HepG2 (cell line): Measurements from ENCODE around the gene DNAJC4. TPM values are rescaled to one million over a fixed set of nuclear protein-coding genes. Genes with fewer than 3 reads are reported as not detected.

Experiments used
- CHCHD3 ChIP-seq: sonication (generic); formaldehyde crosslinking; IDR thresholded peaks from 2 replicates; pipeline ENCODE4 v1.8.0; 2022; ENCODE audit warnings: mild to moderate bottlenecking, missing genetic modification reagents, moderate library complexity
- FLYWCH1 ChIP-seq: sonication (generic); formaldehyde crosslinking; IDR thresholded peaks from 2 replicates; pipeline ENCODE4 v1.8.1; 2023; ENCODE audit warnings: mild to moderate bottlenecking, missing genetic modification reagents
- FOXP1 ChIP-seq, 2 experiments: fragments of 450-650 bp in 1 of 2; IDR thresholded peaks; 2 replicates each; pipeline ENCODE4 v1.6.1; 2017 to 2018; ENCODE audit warnings: antibody characterized with exemption in 1 of 2
- HES4 ChIP-seq: sonication (generic); formaldehyde crosslinking; IDR thresholded peaks from 2 replicates; pipeline ENCODE4 v1.9.0; 2021; ENCODE audit warnings: mild to moderate bottlenecking, missing genetic modification reagents, borderline replicate concordance
- KAT7 ChIP-seq: IDR thresholded peaks from 2 replicates; pipeline ENCODE4 v1.6.1; 2018; ENCODE audit warnings: borderline replicate concordance, missing compliant biosample characterization
- MYC ChIP-seq: sonication (generic); formaldehyde crosslinking; IDR thresholded peaks from 2 replicates; pipeline ENCODE4 v1.9.0; 2021; ENCODE audit warnings: missing genetic modification reagents, borderline replicate concordance
- NFYB ChIP-seq: sonication (generic); formaldehyde crosslinking; IDR thresholded peaks from 2 replicates; pipeline ENCODE4 v1.4.0; 2020; ENCODE audit warnings: missing genetic modification reagents
- RARA ChIP-seq: IDR thresholded peaks from 2 replicates; pipeline ENCODE4 v1.6.1; 2016; ENCODE audit warnings: missing genetic modification reagents, missing compliant biosample characterization
- RXRB ChIP-seq: IDR thresholded peaks from 2 replicates; pipeline ENCODE4 v1.6.1; 2016; ENCODE audit warnings: borderline replicate concordance, missing genetic modification reagents, missing compliant biosample characterization
- SP1 ChIP-seq, 2 experiments: fragments of 450-650 bp in 1 of 2; sonication (generic) in 1 of 2; formaldehyde crosslinking in 1 of 2; IDR thresholded peaks; 2 replicates each; pipeline versions ENCODE4 v1.4.0 to v1.6.1; 2016 to 2020; ENCODE audit warnings: missing genetic modification reagents in 1 of 2
- TBX2 ChIP-seq: sonication (generic); formaldehyde crosslinking; IDR thresholded peaks from 2 replicates; pipeline ENCODE4 v1.5.0; 2020; ENCODE audit warnings: missing genetic modification reagents, mild to moderate bottlenecking, borderline replicate concordance
- ZFP36L1 ChIP-seq: sonication (generic); formaldehyde crosslinking; IDR thresholded peaks from 2 replicates; pipeline ENCODE4 v1.8.0; 2022; ENCODE audit warnings: mild to moderate bottlenecking, missing genetic modification reagents, moderate library complexity
- ZMAT3 ChIP-seq: sonication (generic); formaldehyde crosslinking; conservative IDR thresholded peaks from 2 replicates; pipeline ENCODE4 v1.7.0; 2021; ENCODE audit warnings: missing genetic modification reagents
- ZNF205 ChIP-seq: IDR thresholded peaks from 2 replicates; pipeline ENCODE4 v1.6.1; 2018; ENCODE audit warnings: missing biosample characterization, missing genetic modification reagents
- ZNF253 ChIP-seq: sonication (generic); formaldehyde crosslinking; IDR thresholded peaks from 2 replicates; pipeline ENCODE4 v1.8.0; 2022; ENCODE audit warnings: mild to moderate bottlenecking, missing genetic modification reagents, borderline replicate concordance
- ZNF451 ChIP-seq: sonication (generic); formaldehyde crosslinking; IDR thresholded peaks from 2 replicates; pipeline ENCODE4 v1.5.0; 2020; ENCODE audit warnings: mild to moderate bottlenecking, missing genetic modification reagents
- ZNF549 ChIP-seq: sonication (generic); formaldehyde crosslinking; IDR thresholded peaks from 2 replicates; pipeline ENCODE4 v1.5.0; 2020; ENCODE audit warnings: missing genetic modification reagents
- ZNF660 ChIP-seq: sonication (generic); formaldehyde crosslinking; IDR thresholded peaks from 2 replicates; pipeline ENCODE4 v1.5.1; 2020; ENCODE audit warnings: mild to moderate bottlenecking, low read depth, missing genetic modification reagents, borderline replicate concordance
- ZNF780A ChIP-seq: sonication (generic); formaldehyde crosslinking; IDR thresholded peaks from 2 replicates; pipeline ENCODE4 v1.8.0; 2022; ENCODE audit warnings: mild to moderate bottlenecking, missing genetic modification reagents, moderate library complexity
- polyA plus RNA-seq, 8 experiments: library from polyadenylated mRNA; depleted of rRNA in 3 of 8; stranded (reverse) in 7 of 8; unstranded in 1 of 8; fragments of >200 nt; fragmentation: Illumina TruSeq in 4 of 8; extraction: Trizol in 4 of 8; gene quantifications; 2 replicates each; pipeline versions ENCODE4 v1.2.1 to v1.2.3, GENCODE V29; 2011 to 2016; ENCODE audit warnings: low read depth in 4 of 8, missing spikeins in 1 of 8, mixed read lengths in 1 of 8; ENCODE audit not compliant: insufficient read depth in 1 of 8
- total RNA-seq, 5 experiments: library from RNA; depleted of rRNA; stranded (reverse); fragments of >200 nt; fragmentation: Illumina TruSeq; extraction: Trizol; gene quantifications; 2 replicates each; pipeline ENCODE4 v1.2.3, GENCODE V29; 2016; ENCODE audit warnings: low read depth in 1 of 5
- TF ChIP-seq, protein P1 (sequence below): sonication (generic); formaldehyde crosslinking; IDR thresholded peaks from 2 replicates; pipeline ENCODE4 v1.8.0; 2023; ENCODE audit warnings: mild to moderate bottlenecking, missing genetic modification reagents
- TF ChIP-seq, protein P2 (sequence below): sonication (generic); formaldehyde crosslinking; IDR thresholded peaks from 2 replicates; pipeline ENCODE4 v1.4.0; 2020; ENCODE audit warnings: missing genetic modification reagents
- TF ChIP-seq, protein P3 (sequence below): sonication (generic); formaldehyde crosslinking; IDR thresholded peaks from 2 replicates; pipeline ENCODE4 v1.4.0; 2020; ENCODE audit warnings: missing genetic modification reagents
- TF ChIP-seq, protein P4 (sequence below): sonication (generic); formaldehyde crosslinking; IDR thresholded peaks from 2 replicates; pipeline ENCODE4 v1.4.0; 2020; ENCODE audit warnings: missing genetic modification reagents

The DNAJC4 gene
- total and polyA plus RNA-seq, 2 of the 13 experiments (the other 11 are each of a cell fraction or from before 2014, with no cell fraction given), result 10.3 to 60.8 TPM

DNA sequence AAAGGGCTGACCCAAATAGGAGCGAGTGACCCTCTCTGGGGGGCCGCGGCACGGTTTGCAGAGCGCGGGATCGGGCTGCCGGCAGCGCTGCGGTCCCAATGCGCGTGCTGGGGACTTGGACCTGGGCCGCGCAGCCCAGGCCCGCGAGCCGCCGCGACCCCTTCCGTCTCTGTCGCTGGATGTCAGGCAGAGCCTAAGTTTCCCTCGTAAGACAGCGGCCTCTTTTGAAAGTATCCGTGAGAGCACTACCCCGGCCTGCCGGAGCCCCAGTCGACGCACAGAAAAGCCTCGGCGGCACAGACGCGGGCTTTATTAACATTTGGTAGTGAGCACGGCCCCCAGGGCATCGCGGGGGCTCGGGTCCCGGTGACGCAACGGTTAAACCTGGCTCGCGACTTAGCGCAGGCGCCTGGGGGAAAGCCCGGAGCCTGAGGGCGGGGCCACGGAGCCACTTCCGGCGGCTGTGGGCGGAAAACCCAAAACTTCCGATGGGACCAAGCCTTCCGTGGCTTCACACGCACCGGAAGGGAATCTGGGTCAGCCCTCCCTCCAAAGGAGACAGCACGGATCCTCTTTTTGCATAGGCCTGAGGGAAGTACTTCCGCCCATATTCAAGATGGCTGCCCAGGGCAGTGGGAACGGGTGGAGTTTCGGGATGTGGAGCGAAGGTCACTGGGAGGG is 39.3 kb downstream of the DNAJC4 start (continued):
- TF ChIP-seq, protein P1, sequence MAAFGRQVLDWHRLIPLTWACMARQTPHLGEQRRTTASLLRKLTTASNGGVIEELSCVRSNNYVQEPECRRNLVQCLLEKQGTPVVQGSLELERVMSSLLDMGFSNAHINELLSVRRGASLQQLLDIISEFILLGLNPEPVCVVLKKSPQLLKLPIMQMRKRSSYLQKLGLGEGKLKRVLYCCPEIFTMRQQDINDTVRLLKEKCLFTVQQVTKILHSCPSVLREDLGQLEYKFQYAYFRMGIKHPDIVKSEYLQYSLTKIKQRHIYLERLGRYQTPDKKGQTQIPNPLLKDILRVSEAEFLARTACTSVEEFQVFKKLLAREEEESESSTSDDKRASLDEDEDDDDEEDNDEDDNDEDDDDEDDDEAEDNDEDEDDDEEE (CRISPR knock-in tag), result no peak
- TF ChIP-seq, protein P2, sequence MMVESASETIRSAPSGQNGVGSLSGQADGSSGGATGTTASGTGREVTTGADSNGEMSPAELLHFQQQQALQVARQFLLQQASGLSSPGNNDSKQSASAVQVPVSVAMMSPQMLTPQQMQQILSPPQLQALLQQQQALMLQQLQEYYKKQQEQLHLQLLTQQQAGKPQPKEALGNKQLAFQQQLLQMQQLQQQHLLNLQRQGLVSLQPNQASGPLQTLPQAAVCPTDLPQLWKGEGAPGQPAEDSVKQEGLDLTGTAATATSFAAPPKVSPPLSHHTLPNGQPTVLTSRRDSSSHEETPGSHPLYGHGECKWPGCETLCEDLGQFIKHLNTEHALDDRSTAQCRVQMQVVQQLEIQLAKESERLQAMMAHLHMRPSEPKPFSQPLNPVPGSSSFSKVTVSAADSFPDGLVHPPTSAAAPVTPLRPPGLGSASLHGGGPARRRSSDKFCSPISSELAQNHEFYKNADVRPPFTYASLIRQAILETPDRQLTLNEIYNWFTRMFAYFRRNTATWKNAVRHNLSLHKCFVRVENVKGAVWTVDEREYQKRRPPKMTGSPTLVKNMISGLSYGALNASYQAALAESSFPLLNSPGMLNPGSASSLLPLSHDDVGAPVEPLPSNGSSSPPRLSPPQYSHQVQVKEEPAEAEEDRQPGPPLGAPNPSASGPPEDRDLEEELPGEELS (CRISPR knock-in tag), result peak; percentile 43; the same call in 1 of the 2 replicates
- TF ChIP-seq CHCHD3 (CRISPR knock-in tag) (no peak), RXRB (CRISPR knock-in tag) (peak; percentile 93), NFYB (CRISPR knock-in tag) (peak; percentile 78), ZNF253 (no peak), TBX2 (CRISPR knock-in tag) (peak; percentile 70), ZMAT3 (no peak; the same call in 1 of the 2 replicates), MYC (CRISPR knock-in tag) (no peak; the same call in 1 of the 2 replicates), ZNF205 (CRISPR knock-in tag) (peak; percentile 83), KAT7 (CRISPR knock-in tag) (no peak), FOXP1 (IDR thresholded peaks at IDR 0.05) (no peak), FOXP1 (CRISPR knock-in tag; IDR thresholded peaks at IDR 0.05) (peak; percentile 26; the same call in 1 of the 2 replicates), ZNF451 (CRISPR knock-in tag) (no peak; the same call in 1 of the 2 replicates), ZNF549 (CRISPR knock-in tag) (no peak), RARA (CRISPR knock-in tag) (peak; percentile 48; the same call in 1 of the 2 replicates), ZNF780A (CRISPR knock-in tag) (no peak), ZNF660 (CRISPR knock-in tag) (no peak), FLYWCH1 (CRISPR knock-in tag) (no peak), HES4 (CRISPR knock-in tag) (no peak), SP1 (IDR thresholded peaks at IDR 0.05) (no peak), SP1 (CRISPR knock-in tag; IDR thresholded peaks at IDR 0.05) (peak; percentile 91), ZFP36L1 (CRISPR knock-in tag) (no peak)
- TF ChIP-seq, protein P3, sequence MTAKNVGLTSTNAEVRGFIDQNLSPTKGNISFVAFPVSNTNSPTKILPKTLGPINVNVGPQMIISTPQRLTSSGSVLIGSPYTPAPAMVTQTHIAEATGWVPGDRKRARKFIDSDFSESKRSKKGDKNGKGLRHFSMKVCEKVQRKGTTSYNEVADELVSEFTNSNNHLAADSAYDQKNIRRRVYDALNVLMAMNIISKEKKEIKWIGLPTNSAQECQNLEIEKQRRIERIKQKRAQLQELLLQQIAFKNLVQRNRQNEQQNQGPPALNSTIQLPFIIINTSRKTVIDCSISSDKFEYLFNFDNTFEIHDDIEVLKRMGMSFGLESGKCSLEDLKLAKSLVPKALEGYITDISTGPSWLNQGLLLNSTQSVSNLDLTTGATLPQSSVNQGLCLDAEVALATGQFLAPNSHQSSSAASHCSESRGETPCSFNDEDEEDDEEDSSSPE (CRISPR knock-in tag), result no peak; the same call in 1 of the 2 replicates
- TF ChIP-seq, protein P4, sequence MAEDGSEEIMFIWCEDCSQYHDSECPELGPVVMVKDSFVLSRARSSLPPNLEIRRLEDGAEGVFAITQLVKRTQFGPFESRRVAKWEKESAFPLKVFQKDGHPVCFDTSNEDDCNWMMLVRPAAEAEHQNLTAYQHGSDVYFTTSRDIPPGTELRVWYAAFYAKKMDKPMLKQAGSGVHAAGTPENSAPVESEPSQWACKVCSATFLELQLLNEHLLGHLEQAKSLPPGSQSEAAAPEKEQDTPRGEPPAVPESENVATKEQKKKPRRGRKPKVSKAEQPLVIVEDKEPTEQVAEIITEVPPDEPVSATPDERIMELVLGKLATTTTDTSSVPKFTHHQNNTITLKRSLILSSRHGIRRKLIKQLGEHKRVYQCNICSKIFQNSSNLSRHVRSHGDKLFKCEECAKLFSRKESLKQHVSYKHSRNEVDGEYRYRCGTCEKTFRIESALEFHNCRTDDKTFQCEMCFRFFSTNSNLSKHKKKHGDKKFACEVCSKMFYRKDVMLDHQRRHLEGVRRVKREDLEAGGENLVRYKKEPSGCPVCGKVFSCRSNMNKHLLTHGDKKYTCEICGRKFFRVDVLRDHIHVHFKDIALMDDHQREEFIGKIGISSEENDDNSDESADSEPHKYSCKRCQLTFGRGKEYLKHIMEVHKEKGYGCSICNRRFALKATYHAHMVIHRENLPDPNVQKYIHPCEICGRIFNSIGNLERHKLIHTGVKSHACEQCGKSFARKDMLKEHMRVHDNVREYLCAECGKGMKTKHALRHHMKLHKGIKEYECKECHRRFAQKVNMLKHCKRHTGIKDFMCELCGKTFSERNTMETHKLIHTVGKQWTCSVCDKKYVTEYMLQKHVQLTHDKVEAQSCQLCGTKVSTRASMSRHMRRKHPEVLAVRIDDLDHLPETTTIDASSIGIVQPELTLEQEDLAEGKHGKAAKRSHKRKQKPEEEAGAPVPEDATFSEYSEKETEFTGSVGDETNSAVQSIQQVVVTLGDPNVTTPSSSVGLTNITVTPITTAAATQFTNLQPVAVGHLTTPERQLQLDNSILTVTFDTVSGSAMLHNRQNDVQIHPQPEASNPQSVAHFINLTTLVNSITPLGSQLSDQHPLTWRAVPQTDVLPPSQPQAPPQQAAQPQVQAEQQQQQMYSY (CRISPR knock-in tag), result peak; percentile 39; the same call in 1 of the 2 replicates
